HepG2 (cell line): ENCODE results near the gene ABTB2. TPM values are rescaled to one million over a fixed set of nuclear protein-coding genes. Genes with fewer than 3 reads are reported as not detected.

Source experiments
- ATAC-seq: fragments of 200-7000 bp; cut with Tn5 transposase; 3 replicates; pipeline ENCODE4 v1.9.1; 2020; ENCODE audit warnings: mild to moderate bottlenecking, moderate library complexity
- Bru-seq: library from RNA; stranded (reverse); fragments of 400-500 nt; gene quantifications from one replicate; lab custom pipeline; 2021; lab: Mats Ljungman, UMichigan
- BruChase-seq, 2 experiments: library from RNA; stranded (reverse); fragments of 400-500 nt; gene quantifications; one replicate each; lab custom pipeline; 2021; lab: Mats Ljungman, UMichigan
- BruUV-seq: library from RNA; stranded (reverse); fragments of 400-500 nt; replicated peaks from 2 replicates; lab custom pipeline; 2021; lab: Mats Ljungman, UMichigan
- CTCF ChIA-PET: fragments of 300-600 bp; formaldehyde crosslinking; extraction: SDS; loops from one replicate; lab custom pipeline; 2021; ENCODE audit warnings: low total read pairs, inconsistent platforms, low intra/inter-chr PET ratio; lab: Yijun Ruan, JAX
- POLR2A ChIA-PET: fragments of 350-600 bp; sonication (Branson Sonifier 250); formaldehyde crosslinking; loops from one replicate; lab custom pipeline; 2020; ENCODE audit warnings: antibody characterized with exemption, inconsistent platforms; lab: Yijun Ruan, JAX
- DNase-seq: peaks from one replicate; pipeline ENCODE4 v3.0.0-alpha.2; 2015; ENCODE audit warnings: low spot score
- FAIRE-seq: peaks from 3 replicates; lab custom pipeline; 2011; peaks lifted over from hg19 to GRCh38; lab: Jason Lieb, UNC
- H2AFZ ChIP-seq: one replicate; pipeline ENCODE4 v1.6.1; 2011; ENCODE audit warnings: low read length, inconsistent platforms
- H3K27ac ChIP-seq: fragments of 300-600 bp; 3 replicates; pipeline ENCODE4 v1.8.0; 2011; ENCODE audit warnings: mixed run types, mild to moderate bottlenecking, mixed read lengths, low read length, inconsistent platforms; ENCODE audit not compliant: insufficient read depth; ENCODE audit errors: extremely low read length
- H3K27me3 ChIP-seq, 2 experiments: fragments of 200-600 bp in 1 of 2; 2 replicates in 1 of 2; 3 replicates in 1 of 2; pipeline versions ENCODE4 v1.6.0 to v1.8.0; 2011; ENCODE audit warnings: low read length in 2 of 2, mild to moderate bottlenecking in 2 of 2, moderate library complexity in 2 of 2, inconsistent platforms in 1 of 2; ENCODE audit not compliant: insufficient read depth in 2 of 2, control insufficient read depth in 1 of 2
- H3K36me3 ChIP-seq, 2 experiments: fragments of 200-600 bp in 1 of 2; replicated peaks in 1 of 2; 2 replicates in 1 of 2; 3 replicates in 1 of 2; pipeline versions ENCODE4 v1.5.1 to v1.8.0; 2011; ENCODE audit warnings: low read length in 2 of 2, inconsistent platforms in 1 of 2; ENCODE audit not compliant: insufficient read depth in 2 of 2, control insufficient read depth in 1 of 2
- H3K4me1 ChIP-seq: 2 replicates; pipeline ENCODE4 v1.5.1; 2012; ENCODE audit warnings: low read length, inconsistent platforms; ENCODE audit not compliant: insufficient read depth
- H3K4me2 ChIP-seq: 2 replicates; pipeline ENCODE4 v1.6.0; 2011; ENCODE audit warnings: low read depth, low read length, inconsistent platforms
- H3K4me3 ChIP-seq, 3 experiments: fragments of 200-600 bp in 1 of 3; sonication (generic), shearing (Covaris generic) in 1 of 3; replicated peaks in 1 of 3; 2 replicates each; pipeline ENCODE4 v1.5.1; 2011 to 2016; ENCODE audit warnings: low read length in 3 of 3, inconsistent platforms in 2 of 3, low read depth in 2 of 3, mild to moderate bottlenecking in 2 of 3, control low read depth in 1 of 3, mixed read lengths in 1 of 3; ENCODE audit not compliant: insufficient read depth in 1 of 3
- H3K79me2 ChIP-seq: one replicate; pipeline ENCODE4 v1.6.1; 2011; ENCODE audit warnings: low read length, inconsistent platforms; ENCODE audit not compliant: insufficient read depth
- H3K9ac ChIP-seq: 2 replicates; pipeline ENCODE4 v1.6.0; 2011; ENCODE audit warnings: mild to moderate bottlenecking, low read depth, low read length, inconsistent platforms; ENCODE audit not compliant: insufficient read depth
- H3K9me3 ChIP-seq: 2 replicates; pipeline ENCODE4 v1.5.1; 2012; ENCODE audit warnings: mild to moderate bottlenecking, low read length
- H4K20me1 ChIP-seq: 2 replicates; pipeline ENCODE4 v1.6.0; 2011; ENCODE audit warnings: inconsistent platforms, mild to moderate bottlenecking, low read length, moderate library complexity; ENCODE audit not compliant: insufficient read depth
- ATF4 ChIP-seq, 2 experiments: fragments of 450-650 bp in 1 of 2; sonication (generic) in 1 of 2; formaldehyde crosslinking; IDR thresholded peaks; 2 replicates each; pipeline versions ENCODE4 v1.5.0 to v1.8.0; 2020 to 2022; ENCODE audit warnings: mild to moderate bottlenecking in 1 of 2, missing genetic modification reagents in 1 of 2
- DDIT3 ChIP-seq: sonication (generic); formaldehyde crosslinking; IDR thresholded peaks from 2 replicates; pipeline ENCODE4 v1.4.0; 2020; ENCODE audit warnings: mild to moderate bottlenecking, missing genetic modification reagents
- DR1 ChIP-seq: sonication (generic); formaldehyde crosslinking; IDR thresholded peaks from 2 replicates; pipeline ENCODE4 v1.8.0; 2021; ENCODE audit warnings: mild to moderate bottlenecking, missing genetic modification reagents, inconsistent platforms
- HNRNPUL1 ChIP-seq: fragments of 200-400 bp; formaldehyde crosslinking; IDR thresholded peaks from 2 replicates; pipeline ENCODE4 v1.6.1; 2017; ENCODE audit warnings: low read depth, mild to moderate bottlenecking, low read length, moderate library complexity
- MBD4 ChIP-seq: IDR thresholded peaks from 2 replicates; pipeline ENCODE4 v1.6.1; 2012; ENCODE audit warnings: low read length, inconsistent platforms, borderline replicate concordance
- NR2F1 ChIP-seq, 2 experiments: fragments of 450-650 bp in 1 of 2; formaldehyde crosslinking in 1 of 2; IDR thresholded peaks; 2 replicates each; pipeline versions ENCODE4 v1.5.0 to v1.6.1; 2016 to 2020; ENCODE audit warnings: mild to moderate bottlenecking in 1 of 2, missing compliant biosample characterization in 1 of 2, missing genetic modification reagents in 1 of 2, moderate library complexity in 1 of 2
- THAP11 ChIP-seq: IDR thresholded peaks from 2 replicates; pipeline ENCODE4 v1.6.1; 2016; ENCODE audit warnings: missing biosample characterization, missing genetic modification reagents
- THAP7 ChIP-seq: sonication (generic); formaldehyde crosslinking; IDR thresholded peaks from 2 replicates; pipeline ENCODE4 v1.8.1; 2023; ENCODE audit warnings: mild to moderate bottlenecking, missing genetic modification reagents
- UBTF ChIP-seq: sonication (generic); formaldehyde crosslinking; IDR thresholded peaks from 2 replicates; pipeline ENCODE4 v1.4.0; 2020; ENCODE audit warnings: mild to moderate bottlenecking, missing genetic modification reagents
- ZKSCAN8 ChIP-seq: IDR thresholded peaks from 2 replicates; pipeline ENCODE4 v1.6.1; 2016; ENCODE audit warnings: borderline replicate concordance, missing genetic modification reagents, missing compliant biosample characterization
- ZNF546 ChIP-seq: sonication (generic); formaldehyde crosslinking; conservative IDR thresholded peaks from 2 replicates; pipeline ENCODE4 v1.8.1; 2023; ENCODE audit warnings: mild to moderate bottlenecking, missing genetic modification reagents
- ZNF558 ChIP-seq: sonication (generic); formaldehyde crosslinking; IDR thresholded peaks from 2 replicates; pipeline ENCODE4 v1.9.0; 2022; ENCODE audit warnings: mild to moderate bottlenecking, missing genetic modification reagents, borderline replicate concordance
- WGBS: methylation state at CpG from one replicate; pipeline ENCODE4 v1.1.6; 2017; ENCODE audit warnings: low lambda C conversion rate; 5-methylcytosine and 5-hydroxymethylcytosine counted together
- in situ Hi-C: cut with HindIII; loops from 2 replicates; pipeline ENCODE4 v1.10.0; 2017; ENCODE audit warnings: low pct_unique_long_range_greater_than_20kb; ENCODE audit not compliant: extremely low pct_ligation_motif_present
- intact Hi-C: fragments of 100-400 bp; cut with micrococcal nuclease; formaldehyde crosslinking; loops from one replicate; pipeline ENCODE4 v1.10.0; 2022; ENCODE audit not compliant: unreplicated experiment
- long read RNA-seq, 2 experiments: library from RNA in 1 of 2; library from polyadenylated mRNA in 1 of 2; stranded (forward) in 1 of 2; unstranded in 1 of 2; transcript quantifications; one replicate each; pipeline ENCODE4 v2.0.0, GENCODE V29; 2019 to 2022
- polyA minus RNA-seq, 3 experiments: library from RNA; depleted of rRNA, polyadenylated mRNA; stranded (reverse); fragments of >200 nt; gene quantifications; 2 replicates each; pipeline ENCODE4 v1.2.3, GENCODE V29; 2011; ENCODE audit warnings: low replicate concordance in 1 of 3
- polyA plus RNA-seq, 8 experiments: library from polyadenylated mRNA; depleted of rRNA in 3 of 8; stranded (reverse) in 7 of 8; unstranded in 1 of 8; fragments of >200 nt; fragmentation: Illumina TruSeq in 4 of 8; extraction: Trizol in 4 of 8; gene quantifications; 2 replicates each; pipeline versions ENCODE4 v1.2.1 to v1.2.3, GENCODE V29; 2011 to 2016; ENCODE audit warnings: low read depth in 4 of 8, missing spikeins in 1 of 8, mixed read lengths in 1 of 8; ENCODE audit not compliant: insufficient read depth in 1 of 8
- total RNA-seq, 5 experiments: library from RNA; depleted of rRNA; stranded (reverse); fragments of >200 nt; fragmentation: Illumina TruSeq; extraction: Trizol; gene quantifications; 2 replicates each; pipeline ENCODE4 v1.2.3, GENCODE V29; 2016; ENCODE audit warnings: low read depth in 1 of 5

Gene ABTB2
- total RNA-seq (2016; rRNA removed; fragmentation: Illumina TruSeq; extraction: Trizol) (5.1 TPM in 2 replicates), polyA plus RNA-seq (2011; rRNA removed) (12.6 and 15.4 TPM in 2 replicates), polyA minus RNA-seq (2011; rRNA and poly(A)+ RNA removed; ENCODE audit: low replicate concordance) (2.9 and 21.3 TPM in 2 replicates), Bru-seq, nascent RNA (percentile 75 among the genes with signal in this experiment), BruChase-seq, experiment 1, labeled RNA remaining after a 6-hour chase (percentile 69 among the genes with signal in this experiment), BruChase-seq, experiment 2, labeled RNA remaining after a 2-hour chase (percentile 69 among the genes with signal in this experiment)
- total RNA-seq (2016; cell fraction: cytosol; rRNA removed; fragmentation: Illumina TruSeq; extraction: Trizol; ENCODE audit: low read depth), result 3.3 and 3.4 TPM in 2 replicates
- total RNA-seq (2016; cell fraction: insoluble cytoplasmic fraction; rRNA removed; fragmentation: Illumina TruSeq; extraction: Trizol), result 4.1 and 4.8 TPM in 2 replicates
- total RNA-seq (2016; cell fraction: membrane; rRNA removed; fragmentation: Illumina TruSeq; extraction: Trizol), result 2.0 and 2.1 TPM in 2 replicates
- total RNA-seq (2016; cell fraction: nucleus; rRNA removed; fragmentation: Illumina TruSeq; extraction: Trizol), result 6.9 and 8.5 TPM in 2 replicates
- polyA plus RNA-seq (2011; cell fraction: cytosol; rRNA removed), result 6.3 and 10.5 TPM in 2 replicates
- polyA plus RNA-seq (2011; cell fraction: nucleus; rRNA removed), result 33.6 and 53.2 TPM in 2 replicates
- 9.3 and 13.3 TPM in 2 replicates for polyA plus RNA-seq (2012)
- 0.42 and 0.49 TPM in 2 replicates for polyA plus RNA-seq (2016; cell fraction: cytosol; fragmentation: Illumina TruSeq; extraction: Trizol; ENCODE audit: low read depth)
- 6.6 and 8.1 TPM in 2 replicates for polyA plus RNA-seq (2016; cell fraction: insoluble cytoplasmic fraction; fragmentation: Illumina TruSeq; extraction: Trizol; ENCODE audit: low read depth)
- 1.2 and 1.6 TPM in 2 replicates for polyA plus RNA-seq (2016; cell fraction: membrane; fragmentation: Illumina TruSeq; extraction: Trizol; ENCODE audit: low read depth)
- polyA plus RNA-seq (2016; cell fraction: nucleus; fragmentation: Illumina TruSeq; extraction: Trizol; ENCODE audit: insufficient read depth, low read depth), result 14.1 and 15.1 TPM in 2 replicates
- polyA minus RNA-seq (2011; cell fraction: cytosol; rRNA and poly(A)+ RNA removed), result 7.5 and 8.7 TPM in 2 replicates
- polyA minus RNA-seq (2011; cell fraction: nucleus; rRNA and poly(A)+ RNA removed), result 12.9 and 21.4 TPM in 2 replicates
- long read RNA-seq, experiment 1, partial matches to known transcripts, result 3 of 3 reads
- long read RNA-seq, experiment 1, other reads (novel, unspliced or antisense), result 0 of 3 reads
- long read RNA-seq, experiment 2, full-length matches to known transcripts, result 23 of 52 reads
- long read RNA-seq, experiment 2, partial matches to known transcripts, result 13 of 52 reads
- long read RNA-seq, experiment 2, other reads (novel, unspliced or antisense), result 16 of 52 reads

- peak within 1 kb of the TSS; percentile 83 for H3K27ac ChIP-seq
- TF ChIP-seq DDIT3 (no peak), DR1 (CRISPR knock-in tag) (peak; percentile 91), ZNF558 (CRISPR knock-in tag) (0 out of 2 replicates have a peak, but pooled peaks have one; percentile 20), MBD4 (no peak), ZKSCAN8 (CRISPR knock-in tag) (no peak), HNRNPUL1 (no peak), NR2F1 (CRISPR knock-in tag; IDR thresholded peaks at IDR 0.05) (no peak), ZNF546 (CRISPR knock-in tag) (no peak; the same call in 1 of the 2 replicates), ATF4 (CRISPR knock-in tag; IDR thresholded peaks at IDR 0.05) (peak in 1 of 2 experiments; percentile 53; a peak in 1 of 4 replicates), THAP11 (0 out of 2 replicates have a peak, but pooled peaks have one; percentile 30), UBTF (peak; percentile 73; the same call in 1 of the 2 replicates), THAP7 (CRISPR knock-in tag) (no peak)
Measured at GRCh38 chr11:34357701-34358257, at the start of gene ABTB2. Gene ABTB2 (minus strand): TSS chr11:34358010.

More at GRCh38 chr11:34357701-34358257, at the start of gene ABTB2:
- in situ Hi-C loops (loop anchor here (5.0 to 25.0 kb wide), 3 partner anchors 180 to 1030 kb away; no protein-coding TSS in a partner anchor), intact Hi-C loops (loop anchor here (2.0 to 5.0 kb wide), 4 partner anchors 40 to 361 kb away; partner anchors contain the start of gene CAT)
- peak within 1 kb of the TSS; percentile 73 for H3K9ac ChIP-seq
- H4K20me1 ChIP-seq, result peaks cover 25% of the 10 kb centered on the region
- ATAC-seq (peak; percentile 84), FAIRE-seq (peak; percentile 47), DNase-seq (peak; percentile 94)
- H3K4me3 ChIP-seq, result peak within 1 kb of the TSS; percentile 76 to 93 (median 91)
- POLR2A ChIA-PET, result interaction anchor here (1.0 to 3.9 kb wide), 23 partner anchors 11 to 558 kb away, joined by 3 to 81 read pairs (median 6); partner anchors contain the start of genes CAT and NAT10
- no peaks in the 10 kb centered on the region; a peak in 1 of 5 replicates for H3K27me3 ChIP-seq
- H3K4me2 ChIP-seq, result peak within 1 kb of the TSS; percentile 99
- H2AFZ ChIP-seq, result no peak within 1 kb of the TSS
- H3K36me3 ChIP-seq, result peaks cover 0 to under 1% of the 10 kb centered on the region in 2 experiments; a peak in 2 of 5 replicates
- no peaks in the 10 kb centered on the region for H3K9me3 ChIP-seq
- H3K79me2 ChIP-seq, result peaks cover 45% of the 10 kb centered on the region
- BruUV-seq, result no TSS peak
- CTCF ChIA-PET, result interaction anchor here (2.6 to 3.7 kb wide), 2 partner anchors 110 to 182 kb away, joined by 9 to 169 read pairs; no protein-coding TSS in a partner anchor
- WGBS, result 0% methylated on average over 20 of the region's 57 CpGs
- H3K4me1 ChIP-seq, result peaks cover 55% of the 10 kb centered on the region
